GM18868 (cell line): ENCODE results near the gene CTSL.
"Not testable (repeated sequence)": the region's sequence is repeated elsewhere in the genome, so short reads cannot be mapped to it uniquely, and the experiment has no call there.

Experiments
- ATAC-seq: cut with Tn5 transposase; IDR thresholded peaks from one replicate; pipeline ENCODE4 v1.9.1; 2021; ENCODE audit warnings: mild to moderate bottlenecking, moderate library complexity; ENCODE audit not compliant: unreplicated experiment

CTSL gene

GRCh38 chr9:87718852-87719612 lies 6.9 kb upstream of the CTSL start:
- no peak for ATAC-seq

- no peak for ATAC-seq
Measured at GRCh38 chr9:87720173-87720572, 5.7 kb upstream of the CTSL start.

- peak; percentile 77 for ATAC-seq
Measured at GRCh38 chr9:87722393-87723088, 3.4 kb upstream of the CTSL start.

- no peak for ATAC-seq
Measured at GRCh38 chr9:87725356-87725899, 491 bp upstream of the CTSL start.

- no peak for ATAC-seq
Measured at GRCh38 chr9:87729246-87729645, 3.3 kb downstream of the CTSL start.

GRCh38 chr9:87731321-87731720 lies 5.4 kb downstream of the CTSL start:
- ATAC-seq: no peak

- no peak for ATAC-seq
Measured at GRCh38 chr9:87732344-87732743, 6.4 kb downstream of the CTSL start.

GRCh38 chr9:87732756-87733155 lies 6.8 kb downstream of the CTSL start:
- ATAC-seq: no peak

GRCh38 chr9:87733273-87734052 lies 7.5 kb downstream of the CTSL start:
- ATAC-seq: no peak

- ATAC-seq: no peak
Measured at GRCh38 chr9:87734106-87734505, 8.2 kb downstream of the CTSL start.

- no peak for ATAC-seq
Measured at GRCh38 chr9:87739546-87739945, 13.6 kb downstream of the CTSL start.

GRCh38 chr9:87740209-87740608 lies 14.3 kb downstream of the CTSL start:
- no peak for ATAC-seq

GRCh38 chr9:87741326-87741725 lies 15.4 kb downstream of the CTSL start:
- ATAC-seq: no peak

- no peak for ATAC-seq
Measured at GRCh38 chr9:87741891-87742290, 16.0 kb downstream of the CTSL start.

- no peak for ATAC-seq
Measured at GRCh38 chr9:87742813-87743428, 17.0 kb downstream of the CTSL start.

GRCh38 chr9:87744247-87744646 lies 18.3 kb downstream of the CTSL start:
- ATAC-seq: not testable (repeated sequence)

- no peak for ATAC-seq
Measured at GRCh38 chr9:87746186-87746585, 20.3 kb downstream of the CTSL start.

- ATAC-seq: no peak
Measured at GRCh38 chr9:87748881-87749280, 23.0 kb downstream of the CTSL start.

GRCh38 chr9:87749335-87750035 lies 23.6 kb downstream of the CTSL start:
- ATAC-seq: no peak

GRCh38 chr9:87750726-87751125 lies 24.8 kb downstream of the CTSL start:
- no peak for ATAC-seq
